Neural progenitor cell (in vitro differentiated cells): ENCODE data around the gene LRRC8D. TPM values are rescaled to one million over a fixed set of nuclear protein-coding genes. Genes with fewer than 3 reads are reported as not detected.

Experiments used
- DNase-seq: peaks from one replicate; pipeline ENCODE4 v3.0.0-alpha.2; 2016; ENCODE audit warnings: low spot score
- H2AFZ ChIP-seq: fragments of 200-600 bp; sonication (generic); replicated peaks from 2 replicates; pipeline ENCODE4 v1.6.1; 2016; ENCODE audit warnings: antibody characterized with exemption
- H3F3A ChIP-seq: fragments of 200-600 bp; sonication (generic); 2 replicates; pipeline ENCODE4 v1.6.1; 2016; ENCODE audit warnings: antibody characterized with exemption, low read depth
- H3K27ac ChIP-seq: fragments of 200-600 bp; sonication (generic); 2 replicates; pipeline ENCODE4 v1.5.1; 2016; ENCODE audit warnings: mild to moderate bottlenecking
- H3K27me3 ChIP-seq: fragments of 200-600 bp; sonication (generic); 2 replicates; pipeline ENCODE4 v1.6.1; 2016; ENCODE audit warnings: mild to moderate bottlenecking, moderate library complexity
- H3K36me3 ChIP-seq: fragments of 200-600 bp; sonication (generic); 2 replicates; pipeline ENCODE4 v1.5.1; 2016
- H3K4me1 ChIP-seq: fragments of 200-600 bp; sonication (generic); 2 replicates; pipeline ENCODE4 v1.6.1; 2016; ENCODE audit warnings: mixed run types
- H3K4me2 ChIP-seq: fragments of 200-600 bp; sonication (generic); 2 replicates; pipeline ENCODE4 v1.6.1; 2016
- H3K4me3 ChIP-seq: fragments of 200-600 bp; sonication (generic); 2 replicates; pipeline ENCODE4 v1.5.1; 2016
- H3K79me2 ChIP-seq: fragments of 200-600 bp; sonication (generic); 2 replicates; pipeline ENCODE4 v1.6.1; 2016; ENCODE audit warnings: low read depth
- H3K9ac ChIP-seq: fragments of 200-600 bp; sonication (generic); 2 replicates; pipeline ENCODE4 v1.6.1; 2016
- H3K9me3 ChIP-seq: fragments of 200-600 bp; sonication (generic); 2 replicates; pipeline ENCODE4 v1.5.1; 2016; ENCODE audit warnings: low read depth
- H4K20me1 ChIP-seq: fragments of 200-600 bp; sonication (generic); 2 replicates; pipeline ENCODE4 v1.6.1; 2016; ENCODE audit warnings: low read depth
- H3K27ac Mint-ChIP-seq: 3 replicates; pipeline ENCODE4 v1.8.0; 2021; ENCODE audit warnings: mixed read lengths
- H3K27me3 Mint-ChIP-seq: 2 replicates; pipeline ENCODE4 v1.8.0; 2022; ENCODE audit warnings: low read depth, mild to moderate bottlenecking, inconsistent platforms, moderate library complexity, mixed read lengths; ENCODE audit not compliant: insufficient read depth
- H3K36me3 Mint-ChIP-seq: 3 replicates; pipeline ENCODE4 v1.8.0; 2021; ENCODE audit warnings: mixed read lengths
- H3K4me1 Mint-ChIP-seq: 3 replicates; pipeline ENCODE4 v1.8.0; 2021; ENCODE audit warnings: mixed read lengths
- H3K4me3 Mint-ChIP-seq: 3 replicates; pipeline ENCODE4 v1.8.0; 2021; ENCODE audit warnings: mild to moderate bottlenecking, moderate library complexity, mixed read lengths
- H3K9me3 Mint-ChIP-seq: 3 replicates; pipeline ENCODE4 v1.8.0; 2020; ENCODE audit warnings: mixed read lengths
- EZH2 ChIP-seq: fragments of 200-600 bp; sonication (generic); IDR thresholded peaks from 2 replicates; pipeline ENCODE4 v1.6.1; 2017; ENCODE audit warnings: antibody characterized with exemption, mild to moderate bottlenecking, moderate library complexity
- EZH2phosphoT487 ChIP-seq: fragments of 200-600 bp; sonication (generic); IDR thresholded peaks from 2 replicates; pipeline ENCODE4 v1.6.1; 2017; ENCODE audit warnings: antibody characterized with exemption
- total RNA-seq: library from RNA; depleted of rRNA; stranded (reverse); fragments of >200 nt; gene quantifications from 2 replicates; pipeline ENCODE4 v1.2.3, GENCODE V29; 2015; ENCODE audit warnings: low replicate concordance
- TF ChIP-seq, protein P1 (sequence below): fragments of 200-600 bp; sonication (generic); IDR thresholded peaks from 2 replicates; pipeline ENCODE4 v1.5.1; 2017; ENCODE audit warnings: antibody characterized with exemption, mild to moderate bottlenecking

The LRRC8D gene
- total RNA-seq, 1 donor from 2014 or later, result 55.7 TPM

DNA sequence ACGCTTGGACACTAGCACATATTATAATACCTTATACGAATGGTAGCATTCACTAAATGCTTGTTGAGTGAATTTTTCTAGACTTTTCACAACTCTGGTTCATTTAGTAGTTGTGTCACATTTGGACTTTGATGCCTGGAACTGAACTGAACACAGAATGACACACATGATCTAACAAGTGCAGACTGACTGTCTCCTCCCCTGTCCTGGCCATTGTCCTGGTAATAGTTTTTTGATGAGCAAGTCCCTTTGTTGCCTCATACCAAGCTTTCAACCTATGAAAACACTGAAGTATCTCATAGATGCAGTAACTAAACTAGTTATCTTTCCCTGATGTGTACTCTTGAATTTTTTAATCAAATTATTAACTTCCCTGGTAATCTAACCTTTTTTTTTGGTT lies 66.4 kb downstream of the LRRC8D start:
- H3K27ac Mint-ChIP-seq, result no peak overlapping the region
- Histone ChIP-seq H2AFZ (no peak overlapping the region), H3K27ac (no peak overlapping the region), H3F3A (no peaks in the 10 kb centered on the region), H3K4me2 (no peak overlapping the region), H3K36me3 (peaks cover 3% of the 10 kb centered on the region), H3K79me2 (peaks cover 40% of the 10 kb centered on the region), H3K4me1 (no peaks in the 10 kb centered on the region), H3K9me3 (no peaks in the 10 kb centered on the region), H4K20me1 (peaks cover 37% of the 10 kb centered on the region), H3K9ac (no peak overlapping the region), H3K27me3 (no peaks in the 10 kb centered on the region), H3K4me3 (no peak overlapping the region)
- no peak for DNase-seq
- TF ChIP-seq EZH2phosphoT487, result no peak
- TF ChIP-seq EZH2, result no peak
- TF ChIP-seq, protein P1, sequence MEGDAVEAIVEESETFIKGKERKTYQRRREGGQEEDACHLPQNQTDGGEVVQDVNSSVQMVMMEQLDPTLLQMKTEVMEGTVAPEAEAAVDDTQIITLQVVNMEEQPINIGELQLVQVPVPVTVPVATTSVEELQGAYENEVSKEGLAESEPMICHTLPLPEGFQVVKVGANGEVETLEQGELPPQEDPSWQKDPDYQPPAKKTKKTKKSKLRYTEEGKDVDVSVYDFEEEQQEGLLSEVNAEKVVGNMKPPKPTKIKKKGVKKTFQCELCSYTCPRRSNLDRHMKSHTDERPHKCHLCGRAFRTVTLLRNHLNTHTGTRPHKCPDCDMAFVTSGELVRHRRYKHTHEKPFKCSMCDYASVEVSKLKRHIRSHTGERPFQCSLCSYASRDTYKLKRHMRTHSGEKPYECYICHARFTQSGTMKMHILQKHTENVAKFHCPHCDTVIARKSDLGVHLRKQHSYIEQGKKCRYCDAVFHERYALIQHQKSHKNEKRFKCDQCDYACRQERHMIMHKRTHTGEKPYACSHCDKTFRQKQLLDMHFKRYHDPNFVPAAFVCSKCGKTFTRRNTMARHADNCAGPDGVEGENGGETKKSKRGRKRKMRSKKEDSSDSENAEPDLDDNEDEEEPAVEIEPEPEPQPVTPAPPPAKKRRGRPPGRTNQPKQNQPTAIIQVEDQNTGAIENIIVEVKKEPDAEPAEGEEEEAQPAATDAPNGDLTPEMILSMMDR, result no peak
- peaks cover 2% of the 10 kb centered on the region for H3K27me3 Mint-ChIP-seq
- H3K36me3 Mint-ChIP-seq, result peaks cover 13% of the 10 kb centered on the region
- H3K4me1 Mint-ChIP-seq, result peaks cover 4% of the 10 kb centered on the region
- no peak overlapping the region for H3K4me3 Mint-ChIP-seq
- no peaks in the 10 kb centered on the region for H3K9me3 Mint-ChIP-seq

DNA sequence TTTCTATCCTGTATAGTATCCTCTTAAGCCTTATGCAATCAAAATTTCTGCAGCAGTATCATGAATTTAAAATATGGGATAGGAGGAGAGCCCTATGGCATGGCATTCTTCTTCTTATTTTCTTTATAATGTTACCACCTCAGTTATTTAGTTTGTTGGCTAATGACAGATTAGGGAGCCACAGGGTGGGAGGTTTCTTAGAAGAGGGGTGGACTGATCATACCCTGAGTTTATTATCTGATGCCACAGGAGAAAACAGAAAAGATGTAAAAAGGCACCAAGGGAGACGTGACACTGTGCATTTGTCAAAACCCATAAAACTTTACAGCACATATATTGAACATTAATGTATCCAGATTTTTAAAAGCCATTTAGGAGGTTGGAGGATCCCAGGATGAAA lies 66.9 kb downstream of the LRRC8D start:
- no peaks in the 10 kb centered on the region for H3K9me3 ChIP-seq
- TF ChIP-seq, protein P1, result no peak
- TF ChIP-seq EZH2phosphoT487 (no peak), EZH2 (no peak)
- no peak overlapping the region for H3K27ac ChIP-seq
- H3K9ac ChIP-seq, result no peak overlapping the region
- no peak overlapping the region for H3K4me2 ChIP-seq
- H3K79me2 ChIP-seq, result peaks cover 36% of the 10 kb centered on the region
- Mint-ChIP-seq H3K4me3 (no peak overlapping the region), H3K9me3 (no peaks in the 10 kb centered on the region), H3K27ac (no peak overlapping the region), H3K27me3 (peaks cover under 1% of the 10 kb centered on the region), H3K4me1 (peaks cover 4% of the 10 kb centered on the region), H3K36me3 (peaks cover 9% of the 10 kb centered on the region)
- H2AFZ ChIP-seq, result no peak overlapping the region
- H4K20me1 ChIP-seq, result peaks cover 38% of the 10 kb centered on the region
- DNase-seq, result no peak
- H3K4me3 ChIP-seq, result no peak overlapping the region
- no peaks in the 10 kb centered on the region for H3F3A ChIP-seq
- peaks cover 3% of the 10 kb centered on the region for H3K36me3 ChIP-seq
- H3K27me3 ChIP-seq, result no peaks in the 10 kb centered on the region
- H3K4me1 ChIP-seq, result no peaks in the 10 kb centered on the region

GRCh38 chr1:89888480-89889322 lies 67.9 kb downstream of the LRRC8D start:
- no peaks in the 10 kb centered on the region for H3K27me3 Mint-ChIP-seq

GRCh38 chr1:89889323-89889615 lies 68.4 kb downstream of the LRRC8D start:
- peaks cover 45% of the 10 kb centered on the region for H4K20me1 ChIP-seq
- peaks cover 31% of the 10 kb centered on the region for H3K79me2 ChIP-seq
- no peak overlapping the region for H3K9ac ChIP-seq
- DNase-seq, result no peak
- H3K27ac ChIP-seq, result no peak overlapping the region
- no peaks in the 10 kb centered on the region for H3K9me3 ChIP-seq
- H2AFZ ChIP-seq, result no peak overlapping the region
- H3K4me1 Mint-ChIP-seq, result peaks cover 7% of the 10 kb centered on the region
- no peak overlapping the region for H3K27ac Mint-ChIP-seq
- H3K27me3 Mint-ChIP-seq, result no peaks in the 10 kb centered on the region
- H3K4me3 Mint-ChIP-seq, result no peak overlapping the region
- peaks cover 6% of the 10 kb centered on the region for H3K36me3 Mint-ChIP-seq
- H3K27me3 ChIP-seq, result no peaks in the 10 kb centered on the region
- peaks cover 3% of the 10 kb centered on the region for H3K36me3 ChIP-seq
- no peaks in the 10 kb centered on the region for H3K9me3 Mint-ChIP-seq
- H3F3A ChIP-seq, result no peaks in the 10 kb centered on the region
- TF ChIP-seq EZH2, result no peak
- H3K4me3 ChIP-seq, result no peak overlapping the region
- no peaks in the 10 kb centered on the region for H3K4me1 ChIP-seq
- no peak overlapping the region for H3K4me2 ChIP-seq

More at GRCh38 chr1:89888480-89889322, 67.9 kb downstream of the LRRC8D start:
- peaks cover 42% of the 10 kb centered on the region for H4K20me1 ChIP-seq
- no peak overlapping the region for H3K4me2 ChIP-seq
- H3K9me3 ChIP-seq, result no peaks in the 10 kb centered on the region
- no peak overlapping the region for H3K4me3 ChIP-seq
- DNase-seq, result no peak
- no peaks in the 10 kb centered on the region for H3F3A ChIP-seq
- H3K4me1 Mint-ChIP-seq, result peaks cover 6% of the 10 kb centered on the region
- H3K4me3 Mint-ChIP-seq, result no peak overlapping the region
- peaks cover 6% of the 10 kb centered on the region for H3K36me3 Mint-ChIP-seq
- H3K4me1 ChIP-seq, result no peaks in the 10 kb centered on the region
- no peak overlapping the region for H3K27ac Mint-ChIP-seq
- peaks cover 3% of the 10 kb centered on the region for H3K36me3 ChIP-seq
- H3K79me2 ChIP-seq, result peaks cover 31% of the 10 kb centered on the region
- no peak overlapping the region for H2AFZ ChIP-seq
- TF ChIP-seq EZH2phosphoT487, result no peak
- H3K27ac ChIP-seq, result no peak overlapping the region
- H3K9ac ChIP-seq, result no peak overlapping the region
- no peaks in the 10 kb centered on the region for H3K27me3 ChIP-seq
- no peaks in the 10 kb centered on the region for H3K9me3 Mint-ChIP-seq
